Endothelial cell of umbilical vein (primary cell): Measurements from ENCODE around the gene FBXW9. TPM values are rescaled to one million over a fixed set of nuclear protein-coding genes. Genes with fewer than 3 reads are reported as not detected.

Source experiments
- BruUV-seq: library from RNA; stranded (reverse); fragments of 400-500 nt; replicated peaks from 2 replicates; lab custom pipeline; 2021; lab: Mats Ljungman, UMichigan
- CTCF ChIA-PET: fragments of 300-600, 350-600 bp; sonication (Branson Sonifier 250); formaldehyde crosslinking; loops from one replicate; lab custom pipeline; 2021; ENCODE audit warnings: antibody characterized with exemption, inconsistent platforms; lab: Charles Lee
- POLR2A ChIA-PET: fragments of 300-600, 350-600 bp; sonication (Branson Sonifier 250); formaldehyde crosslinking; loops from one replicate; lab custom pipeline; 2021; ENCODE audit warnings: antibody characterized with exemption, inconsistent platforms; lab: Charles Lee
- DNase-seq: peaks from one replicate; pipeline ENCODE4 v3.0.0-alpha.2; 2011; ENCODE audit warnings: low read depth, low spot score
- FAIRE-seq: peaks from 2 replicates; lab custom pipeline; 2011; peaks lifted over from hg19 to GRCh38; lab: Jason Lieb, UNC
- H2AFZ ChIP-seq: 2 replicates; pipeline ENCODE4 v1.6.0; 2012; ENCODE audit warnings: low read depth, low read length, control low read depth, inconsistent platforms
- H3K27ac ChIP-seq: 2 replicates; pipeline ENCODE4 v1.5.1; 2011; ENCODE audit warnings: low read depth, mild to moderate bottlenecking, control low read depth, low read length, moderate library complexity; ENCODE audit not compliant: insufficient read depth
- H3K27me3 ChIP-seq, 2 experiments: 2 replicates each; pipeline versions ENCODE4 v1.6.0 to v1.6.1; 2011; ENCODE audit warnings: low read length in 2 of 2, mixed read lengths in 1 of 2; ENCODE audit not compliant: control insufficient read depth in 2 of 2, insufficient read depth in 2 of 2
- H3K36me3 ChIP-seq, 2 experiments: 2 replicates in 1 of 2; 3 replicates in 1 of 2; pipeline ENCODE4 v1.5.1; 2011; ENCODE audit warnings: low read length in 2 of 2, mild to moderate bottlenecking in 1 of 2, moderate library complexity in 1 of 2; ENCODE audit not compliant: control insufficient read depth in 2 of 2, insufficient read depth in 2 of 2; ENCODE audit errors: extremely low read depth in 1 of 2
- H3K4me1 ChIP-seq: 3 replicates; pipeline ENCODE4 v1.5.1; 2011; ENCODE audit warnings: mild to moderate bottlenecking, low read length; ENCODE audit not compliant: control insufficient read depth, insufficient read depth; ENCODE audit errors: extremely low read depth
- H3K4me2 ChIP-seq: 2 replicates; pipeline ENCODE4 v1.6.1; 2011; ENCODE audit warnings: low read length, control low read depth, mixed read lengths; ENCODE audit not compliant: insufficient read depth
- H3K4me3 ChIP-seq, 3 experiments: fragments of 200-600 bp in 1 of 3; sonication (generic), shearing (Covaris generic) in 1 of 3; replicated peaks in 1 of 3; 2 replicates each; pipeline ENCODE4 v1.5.1; 2011 to 2016; ENCODE audit warnings: control low read depth in 3 of 3, low read length in 3 of 3, mild to moderate bottlenecking in 2 of 3, inconsistent platforms in 1 of 3, low read depth in 1 of 3, moderate library complexity in 1 of 3; ENCODE audit not compliant: insufficient read depth in 1 of 3
- H3K79me2 ChIP-seq: 2 replicates; pipeline ENCODE4 v1.6.0; 2012; ENCODE audit warnings: low read length, inconsistent platforms; ENCODE audit not compliant: control insufficient read depth, insufficient read depth
- H3K9ac ChIP-seq: replicated peaks from 2 replicates; pipeline ENCODE3; 2011; ENCODE audit warnings: low read length, control low read depth; ENCODE audit not compliant: insufficient read depth; ENCODE audit errors: extremely low read depth
- H3K9me1 ChIP-seq: replicated peaks from 3 replicates; pipeline ENCODE4 v1.6.0; 2011; ENCODE audit warnings: mild to moderate bottlenecking, low read length; ENCODE audit not compliant: control insufficient read depth, insufficient read depth; ENCODE audit errors: extremely low read depth
- H3K9me3 ChIP-seq: replicated peaks from 2 replicates; pipeline ENCODE4 v1.5.1; 2012; ENCODE audit warnings: low read length, inconsistent platforms; ENCODE audit not compliant: control insufficient read depth, insufficient read depth
- H4K20me1 ChIP-seq: replicated peaks from 2 replicates; pipeline ENCODE3; 2011; ENCODE audit warnings: mild to moderate bottlenecking, low read length; ENCODE audit not compliant: control insufficient read depth, insufficient read depth; ENCODE audit errors: extremely low read depth
- EZH2 ChIP-seq: IDR thresholded peaks from 2 replicates; pipeline ENCODE4 v1.6.1; 2012; ENCODE audit warnings: borderline replicate concordance, low read depth, mild to moderate bottlenecking, moderate library complexity, low read length, inconsistent platforms; ENCODE audit not compliant: severe bottlenecking
- FOS ChIP-seq: IDR thresholded peaks from 2 replicates; pipeline ENCODE4 v1.6.1; 2011; ENCODE audit warnings: mild to moderate bottlenecking, low read length, moderate library complexity, borderline replicate concordance; ENCODE audit not compliant: insufficient read depth
- GATA2 ChIP-seq: IDR thresholded peaks from 2 replicates; pipeline ENCODE4 v1.7.0; 2011; ENCODE audit warnings: low read depth, mild to moderate bottlenecking, moderate library complexity, mixed read lengths, low read length; ENCODE audit not compliant: insufficient read length, insufficient read depth
- JUN ChIP-seq: IDR thresholded peaks from 2 replicates; pipeline ENCODE4 v1.6.1; 2011; ENCODE audit warnings: borderline replicate concordance, low read depth; ENCODE audit not compliant: insufficient read length, insufficient read depth
- MAX ChIP-seq: IDR thresholded peaks from 2 replicates; pipeline ENCODE4 v1.6.1; 2011; ENCODE audit not compliant: insufficient read depth, insufficient read length
- MYC ChIP-seq: IDR thresholded peaks from one replicate; pipeline ENCODE4 v1.6.1; 2011; ENCODE audit warnings: mild to moderate bottlenecking, low read depth, low read length
- POLR2A ChIP-seq: IDR thresholded peaks from 2 replicates; pipeline ENCODE4 v1.6.1; 2012; ENCODE audit warnings: low read depth, mild to moderate bottlenecking, control low read depth, low read length
- dilution Hi-C: fragments of 300-500 bp; cut with MboI; formaldehyde crosslinking; loops from one replicate; pipeline ENCODE4 v1.15.0; 2019; ENCODE audit warnings: low sequenced_read_pairs; ENCODE audit not compliant: extremely low pct_ligation_motif_present
- intact Hi-C: fragments of 100-400 bp; cut with micrococcal nuclease; formaldehyde crosslinking; loops from one replicate; pipeline ENCODE4 v1.10.0; 2022
- polyA plus RNA-seq, 4 experiments: library from polyadenylated mRNA; depleted of rRNA in 3 of 4; stranded (reverse) in 3 of 4; unstranded in 1 of 4; fragments of >200 nt; gene quantifications; 2 replicates each; pipeline versions ENCODE4 v1.2.1 to v1.2.3, GENCODE V29; 2011 to 2012; ENCODE audit warnings: missing spikeins in 1 of 4
- total RNA-seq: library from RNA; stranded (reverse); gene quantifications from 2 replicates; pipeline ENCODE4 v1.2.3, GENCODE V29; 2021
- TF ChIP-seq, protein P1 (sequence below), 2 donors: IDR thresholded peaks; 1 replicate in 1 of 2; 2 replicates in 1 of 2; pipeline ENCODE4 v1.5.1; 2011; ENCODE audit warnings: low read length in 2 of 2, mild to moderate bottlenecking in 2 of 2, moderate library complexity in 2 of 2, control low read depth in 1 of 2, inconsistent platforms in 1 of 2, low read depth in 1 of 2; ENCODE audit not compliant: insufficient read depth in 1 of 2; ENCODE audit errors: extremely low read depth in 1 of 2

FBXW9 gene
- total and polyA plus RNA-seq, 2 donors (not counting 3 experiments of a cell fraction or from before 2014, with no cell fraction given) = 12.4 to 19.3 TPM

DNA sequence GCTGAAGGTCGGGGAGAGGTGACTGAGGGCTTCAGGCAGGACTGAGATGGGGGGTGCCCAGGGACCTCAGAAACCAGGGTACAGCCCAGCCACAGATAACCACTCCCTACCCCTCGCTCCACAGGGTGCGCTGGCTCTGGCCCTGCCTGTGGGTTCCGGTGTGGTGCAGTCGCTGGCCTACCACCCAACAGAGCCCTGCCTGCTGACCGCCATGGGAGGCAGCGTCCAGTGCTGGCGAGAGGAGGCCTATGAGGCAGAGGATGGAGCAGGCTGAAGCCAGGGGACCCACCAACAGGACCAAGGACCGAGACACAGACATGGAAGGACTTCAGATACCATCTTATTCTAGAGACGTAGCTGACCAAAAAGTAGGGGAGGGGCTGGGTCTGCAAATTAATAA, 21.0 kb downstream of the FBXW9 start:
- ChIA-PET CTCF (interaction anchor here (1.6 kb wide), 1 partner anchor 82 kb away, joined by 4 read pairs; no protein-coding TSS in a partner anchor), POLR2A (no interaction called here)
- no peak for FAIRE-seq

More for the DNA sequence above, 21.0 kb downstream of the FBXW9 start:
- Histone ChIP-seq H3K79me2 (peaks cover 12% of the 10 kb centered on the region), H3K4me2 (no peak overlapping the region), H3K36me3 (peaks cover 5 to 42% of the 10 kb centered on the region in 2 experiments), H3K27me3 (no peaks in the 10 kb centered on the region), H3K4me3 (no peak overlapping the region), H3K9ac (no peak overlapping the region), H3K9me3 (no peaks in the 10 kb centered on the region), H2AFZ (no peak overlapping the region), H3K4me1 (peaks cover 3% of the 10 kb centered on the region), H4K20me1 (no peaks in the 10 kb centered on the region), H3K27ac (no peak overlapping the region), H3K9me1 (no peaks in the 10 kb centered on the region)
- BruUV-seq = no TSS peak
- DNase-seq = no peak
- dilution Hi-C loops (no loop called here), intact Hi-C loops (no loop called here)
- TF ChIP-seq, protein P1, sequence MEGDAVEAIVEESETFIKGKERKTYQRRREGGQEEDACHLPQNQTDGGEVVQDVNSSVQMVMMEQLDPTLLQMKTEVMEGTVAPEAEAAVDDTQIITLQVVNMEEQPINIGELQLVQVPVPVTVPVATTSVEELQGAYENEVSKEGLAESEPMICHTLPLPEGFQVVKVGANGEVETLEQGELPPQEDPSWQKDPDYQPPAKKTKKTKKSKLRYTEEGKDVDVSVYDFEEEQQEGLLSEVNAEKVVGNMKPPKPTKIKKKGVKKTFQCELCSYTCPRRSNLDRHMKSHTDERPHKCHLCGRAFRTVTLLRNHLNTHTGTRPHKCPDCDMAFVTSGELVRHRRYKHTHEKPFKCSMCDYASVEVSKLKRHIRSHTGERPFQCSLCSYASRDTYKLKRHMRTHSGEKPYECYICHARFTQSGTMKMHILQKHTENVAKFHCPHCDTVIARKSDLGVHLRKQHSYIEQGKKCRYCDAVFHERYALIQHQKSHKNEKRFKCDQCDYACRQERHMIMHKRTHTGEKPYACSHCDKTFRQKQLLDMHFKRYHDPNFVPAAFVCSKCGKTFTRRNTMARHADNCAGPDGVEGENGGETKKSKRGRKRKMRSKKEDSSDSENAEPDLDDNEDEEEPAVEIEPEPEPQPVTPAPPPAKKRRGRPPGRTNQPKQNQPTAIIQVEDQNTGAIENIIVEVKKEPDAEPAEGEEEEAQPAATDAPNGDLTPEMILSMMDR (IDR thresholded peaks at IDR 0.05; ENCODE audit: extremely low read depth in 1 of 2, insufficient read depth in 1 of 2, low read depth in 1 of 2, low read length in 2 of 2) = no peak
- TF ChIP-seq MYC = no peak
- TF ChIP-seq MAX = no peak
- no peak for TF ChIP-seq JUN
- no peak for TF ChIP-seq EZH2
- TF ChIP-seq GATA2 = no peak
- TF ChIP-seq FOS = no peak
- no peak for TF ChIP-seq POLR2A
